Measurements from ENCODE around the gene ART5.

- TF ChIP-seq POLR2A (IDR thresholded peaks at IDR 0.05): no peak
- TF ChIP-seq CTCF (IDR thresholded peaks at IDR 0.05): no peak
These were observed 45.0 kb upstream of the ART5 start for GRCh38 chr11:3686751-3687150.

Measured in adrenal gland (tissue), 5 donors.